IMR-90 (cell line): Measurements from ENCODE around the gene PVALEF. TPM values are rescaled to one million over a fixed set of nuclear protein-coding genes. Genes with fewer than 3 reads are reported as not detected.

Experiments
- ATAC-seq: fragments of 200-7000 bp; cut with Tn5 transposase; 2 replicates; pipeline ENCODE4 v1.9.1; 2020; ENCODE audit warnings: low read depth, mild to moderate bottlenecking, moderate library complexity
- BruUV-seq: library from RNA; stranded (reverse); fragments of 400-500 nt; replicated peaks from 2 replicates; lab custom pipeline; 2021; lab: Mats Ljungman, UMichigan
- CTCF ChIA-PET: fragments of 300-600 bp; formaldehyde crosslinking; extraction: SDS; loops from one replicate; lab custom pipeline; 2021; ENCODE audit warnings: antibody characterized with exemption; lab: Yijun Ruan, JAX
- POLR2A ChIA-PET: fragments of 300-600 bp; sonication (Branson Sonifier 250); formaldehyde crosslinking; loops from one replicate; lab custom pipeline; 2022; ENCODE audit warnings: antibody characterized with exemption; ENCODE audit not compliant: unreplicated experiment; lab: Charles Lee
- DNase-seq: peaks from one replicate; pipeline ENCODE4 v3.0.0; 2013
- H2AFZ ChIP-seq: replicated peaks from 2 replicates; pipeline ENCODE3; 2013; ENCODE audit warnings: low read length, mild to moderate bottlenecking; ENCODE audit not compliant: poor library complexity
- H2AK5ac ChIP-seq: 2 replicates; pipeline ENCODE4 v1.6.1; 2013; ENCODE audit warnings: low read depth, low read length, inconsistent platforms
- H2AK9ac ChIP-seq: replicated peaks from 2 replicates; pipeline ENCODE3; 2013; ENCODE audit warnings: mild to moderate bottlenecking, low read depth, low read length, moderate library complexity; ENCODE audit not compliant: poor library complexity
- H2BK120ac ChIP-seq: 2 replicates; pipeline ENCODE4 v1.6.1; 2013; ENCODE audit warnings: low read depth, low read length, inconsistent platforms
- H2BK15ac ChIP-seq: 3 replicates; pipeline ENCODE4 v1.6.1; 2013; ENCODE audit warnings: low read depth, low read length, inconsistent platforms
- H2BK20ac ChIP-seq: 2 replicates; pipeline ENCODE4 v1.6.1; 2013; ENCODE audit warnings: low read depth, mild to moderate bottlenecking, inconsistent platforms, low read length, moderate library complexity
- H2BK5ac ChIP-seq: 2 replicates; pipeline ENCODE4 v1.6.1; 2013; ENCODE audit warnings: mild to moderate bottlenecking, low read depth, low read length, inconsistent platforms; ENCODE audit not compliant: poor library complexity, severe bottlenecking
- H3K14ac ChIP-seq: replicated peaks from 2 replicates; pipeline ENCODE4 v1.6.1; 2013; ENCODE audit warnings: low read depth, low read length, inconsistent platforms
- H3K18ac ChIP-seq: 2 replicates; pipeline ENCODE4 v1.6.1; 2013; ENCODE audit warnings: low read depth, low read length, control low read depth
- H3K23ac ChIP-seq: 2 replicates; pipeline ENCODE4 v1.6.1; 2013; ENCODE audit warnings: low read depth, low read length, inconsistent platforms
- H3K27ac ChIP-seq: 2 replicates; pipeline ENCODE4 v1.5.1; 2013; ENCODE audit warnings: mild to moderate bottlenecking, control low read depth, low read length; ENCODE audit not compliant: insufficient read depth
- H3K27me3 ChIP-seq: 2 replicates; pipeline ENCODE4 v1.6.1; 2013; ENCODE audit warnings: low read length; ENCODE audit not compliant: control insufficient read depth, insufficient read depth
- H3K36me3 ChIP-seq: 2 replicates; pipeline ENCODE4 v1.6.1; 2013; ENCODE audit warnings: low read length, mixed read lengths; ENCODE audit not compliant: control insufficient read depth, insufficient read depth
- H3K4ac ChIP-seq: 2 replicates; pipeline ENCODE4 v1.6.1; 2013; ENCODE audit warnings: low read depth, low read length, inconsistent platforms
- H3K4me1 ChIP-seq: 2 replicates; pipeline ENCODE4 v1.6.1; 2013; ENCODE audit warnings: low read length, mixed read lengths; ENCODE audit not compliant: control insufficient read depth, insufficient read depth
- H3K4me2 ChIP-seq: 2 replicates; pipeline ENCODE4 v1.6.1; 2013; ENCODE audit warnings: low read depth, mild to moderate bottlenecking, control low read depth, low read length, moderate library complexity
- H3K4me3 ChIP-seq: 2 replicates; pipeline ENCODE4 v1.5.1; 2013; ENCODE audit warnings: low read depth, mild to moderate bottlenecking, control low read depth, low read length, moderate library complexity; ENCODE audit not compliant: insufficient read depth
- H3K56ac ChIP-seq: 2 replicates; pipeline ENCODE4 v1.6.1; 2013; ENCODE audit warnings: low read length, inconsistent platforms; ENCODE audit not compliant: insufficient read depth; ENCODE audit errors: extremely low read depth
- H3K79me1 ChIP-seq, 2 experiments: 2 replicates each; pipeline ENCODE4 v1.6.1; 2013; ENCODE audit warnings: low read length in 2 of 2, inconsistent platforms in 1 of 2, low read depth in 1 of 2
- H3K9ac ChIP-seq: 2 replicates; pipeline ENCODE4 v1.6.1; 2013; ENCODE audit warnings: low read depth, low read length, control low read depth
- H3K9me1 ChIP-seq: 2 replicates; pipeline ENCODE4 v1.6.1; 2013; ENCODE audit warnings: low read length, inconsistent platforms; ENCODE audit not compliant: insufficient read depth
- H3K9me3 ChIP-seq: 2 replicates; pipeline ENCODE4 v1.6.1; 2013; ENCODE audit warnings: low read length; ENCODE audit not compliant: control insufficient read depth, insufficient read depth
- H4K20me1 ChIP-seq: 2 replicates; pipeline ENCODE4 v1.6.1; 2013; ENCODE audit warnings: low read length, inconsistent platforms; ENCODE audit not compliant: insufficient read depth
- H4K5ac ChIP-seq: 2 replicates; pipeline ENCODE4 v1.6.1; 2013; ENCODE audit warnings: mild to moderate bottlenecking, low read depth, low read length, control low read depth
- H4K8ac ChIP-seq, 2 experiments: 2 replicates each; pipeline ENCODE4 v1.6.1; 2013; ENCODE audit warnings: low read depth in 2 of 2, low read length in 2 of 2, control low read depth in 1 of 2, inconsistent platforms in 1 of 2
- H4K91ac ChIP-seq: 2 replicates; pipeline ENCODE4 v1.6.1; 2013; ENCODE audit warnings: low read depth, low read length, inconsistent platforms; ENCODE audit not compliant: insufficient read depth
- BHLHE40 ChIP-seq: fragments of 150-350 bp; IDR thresholded peaks from 2 replicates; pipeline ENCODE4 v1.6.1; 2016; ENCODE audit warnings: mild to moderate bottlenecking, low read depth, low read length
- MXI1 ChIP-seq: IDR thresholded peaks from 2 replicates; pipeline ENCODE4 v1.6.1; 2012; ENCODE audit warnings: low read depth, mild to moderate bottlenecking, low read length, moderate library complexity, borderline replicate concordance
- RFX5 ChIP-seq: IDR thresholded peaks from 2 replicates; pipeline ENCODE4 v1.8.0; 2012; ENCODE audit warnings: low read depth, mild to moderate bottlenecking, low read length, moderate library complexity
- WGBS, 2 experiments: methylation state at CpG; one replicate each; pipeline versions ENCODE4 v1.1.5 to v1.1.7; 2013; ENCODE audit warnings: missing lambda C conversion rate in 2 of 2; ENCODE audit not compliant: insufficient read length in 1 of 2; ENCODE audit errors: extremely low coverage in 2 of 2; 5-methylcytosine and 5-hydroxymethylcytosine counted together
- dilution Hi-C: fragments of 300-500 bp; cut with HindIII; formaldehyde crosslinking; loops from one replicate; pipeline ENCODE4 v1.14.3; 2018; ENCODE audit warnings: low sequenced_read_pairs; ENCODE audit not compliant: unreplicated experiment
- in situ Hi-C: fragments of 300-500 bp; cut with MboI; formaldehyde crosslinking; loops from 3 replicates; pipeline ENCODE4 v1.14.3; 2019; ENCODE audit warnings: low sequenced_read_pairs, inconsistent platforms, mixed read lengths
- intact Hi-C: fragments of 100-400 bp; cut with micrococcal nuclease; formaldehyde crosslinking; loops from 2 replicates; pipeline ENCODE4 v1.10.0; 2022
- polyA plus RNA-seq, 3 experiments: library from polyadenylated mRNA; depleted of rRNA; stranded (reverse); fragments of >200 nt; gene quantifications; 2 replicates each; pipeline ENCODE4 v1.2.3, GENCODE V29; 2012; ENCODE audit warnings: low replicate concordance in 1 of 3
- total RNA-seq: library from RNA; depleted of rRNA; stranded (reverse); fragments of >200 nt; gene quantifications from 2 replicates; pipeline ENCODE4 v1.2.3, GENCODE V29; 2012
- TF ChIP-seq, protein P1 (sequence below): fragments of 150-350 bp; IDR thresholded peaks from 2 replicates; pipeline ENCODE4 v1.6.1; 2016; ENCODE audit warnings: low read depth, mild to moderate bottlenecking, low read length, moderate library complexity, borderline replicate concordance
- TF ChIP-seq, protein P2 (sequence below): fragments of 150-350 bp; IDR thresholded peaks from 2 replicates; pipeline ENCODE4 v1.6.1; 2017; ENCODE audit warnings: mild to moderate bottlenecking, antibody characterized with exemption, low read length, low read depth
- TF ChIP-seq, protein P3 (sequence below): conservative IDR thresholded peaks from 2 replicates; pipeline ENCODE4 v1.5.1; 2012; ENCODE audit warnings: mild to moderate bottlenecking, low read depth, low read length, improper control_type of control experiment

The PVALEF gene
- total and polyA plus RNA-seq, 2 of the 4 experiments (the other 2 are of a cell fraction) = not detected

DNA sequence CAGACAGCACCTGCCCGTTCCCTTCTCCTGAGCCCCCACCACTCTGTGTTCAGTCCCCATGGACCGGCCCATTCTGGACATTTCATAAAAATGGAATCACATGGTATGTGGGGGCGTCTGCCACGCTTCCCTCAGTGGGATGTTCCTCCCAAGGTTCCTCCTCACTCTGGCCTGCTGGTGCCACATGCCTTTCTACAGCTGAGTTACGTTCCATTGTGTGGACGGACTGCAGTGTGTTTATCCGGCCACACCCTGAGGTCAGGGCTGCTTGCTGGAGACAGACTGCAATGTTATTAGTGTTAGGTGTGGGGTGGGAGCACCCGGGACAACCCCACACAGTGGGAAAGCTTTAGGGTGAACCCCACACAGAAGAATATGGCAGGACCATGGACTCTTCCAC is 6.6 kb downstream of the PVALEF start:
- no CpG with 5 or more reads among the region's 8 CpGs for WGBS, 2 experiments
- H2AK9ac ChIP-seq = peak overlapping the region; percentile 85
- no peak overlapping the region for H4K5ac ChIP-seq
- dilution Hi-C loops = no loop called here
- H3K4ac ChIP-seq = no peak overlapping the region
- no peak overlapping the region for H3K4me2 ChIP-seq
- DNase-seq = peak; percentile 13
- intact Hi-C loops = no loop called here
- no peak overlapping the region for H3K18ac ChIP-seq
- no peak overlapping the region for H4K8ac ChIP-seq
- H3K9me1 ChIP-seq = no peaks in the 10 kb centered on the region
- peaks cover 15% of the 10 kb centered on the region for H3K27me3 ChIP-seq
- H2BK15ac ChIP-seq = no peak overlapping the region
- ChIA-PET POLR2A (no interaction called here), CTCF (no interaction called here)
- no peaks in the 10 kb centered on the region for H3K36me3 ChIP-seq
- no peak overlapping the region; the same call in 1 of the 2 replicates for H2AK5ac ChIP-seq
- H3K4me3 ChIP-seq = no peak overlapping the region
- peak; percentile 81 for ATAC-seq
- no peak overlapping the region for H2BK20ac ChIP-seq
- H3K9me3 ChIP-seq = no peaks in the 10 kb centered on the region
- H4K20me1 ChIP-seq = 0 out of 2 replicates have a peak, but pooled peaks cover 3% of the 10 kb centered on the region
- 0 out of 2 replicates have a peak, but pooled peaks cover 2% of the 10 kb centered on the region for H3K4me1 ChIP-seq
- no peak overlapping the region for H2BK120ac ChIP-seq
- H2AFZ ChIP-seq = peak overlapping the region; percentile 24
- no peak overlapping the region for H3K27ac ChIP-seq
- H3K9ac ChIP-seq = no peak overlapping the region
- no peak overlapping the region for H3K56ac ChIP-seq
- H3K14ac ChIP-seq = no peak overlapping the region
- H2BK5ac ChIP-seq = no peak overlapping the region
- TF ChIP-seq BHLHE40 (no peak), RFX5 (no peak), MXI1 (no peak)
- TF ChIP-seq, protein P1, sequence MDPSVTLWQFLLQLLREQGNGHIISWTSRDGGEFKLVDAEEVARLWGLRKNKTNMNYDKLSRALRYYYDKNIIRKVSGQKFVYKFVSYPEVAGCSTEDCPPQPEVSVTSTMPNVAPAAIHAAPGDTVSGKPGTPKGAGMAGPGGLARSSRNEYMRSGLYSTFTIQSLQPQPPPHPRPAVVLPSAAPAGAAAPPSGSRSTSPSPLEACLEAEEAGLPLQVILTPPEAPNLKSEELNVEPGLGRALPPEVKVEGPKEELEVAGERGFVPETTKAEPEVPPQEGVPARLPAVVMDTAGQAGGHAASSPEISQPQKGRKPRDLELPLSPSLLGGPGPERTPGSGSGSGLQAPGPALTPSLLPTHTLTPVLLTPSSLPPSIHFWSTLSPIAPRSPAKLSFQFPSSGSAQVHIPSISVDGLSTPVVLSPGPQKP = no peak
- TF ChIP-seq, protein P2, sequence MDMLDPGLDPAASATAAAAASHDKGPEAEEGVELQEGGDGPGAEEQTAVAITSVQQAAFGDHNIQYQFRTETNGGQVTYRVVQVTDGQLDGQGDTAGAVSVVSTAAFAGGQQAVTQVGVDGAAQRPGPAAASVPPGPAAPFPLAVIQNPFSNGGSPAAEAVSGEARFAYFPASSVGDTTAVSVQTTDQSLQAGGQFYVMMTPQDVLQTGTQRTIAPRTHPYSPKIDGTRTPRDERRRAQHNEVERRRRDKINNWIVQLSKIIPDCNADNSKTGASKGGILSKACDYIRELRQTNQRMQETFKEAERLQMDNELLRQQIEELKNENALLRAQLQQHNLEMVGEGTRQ = no peak
- TF ChIP-seq, protein P3, sequence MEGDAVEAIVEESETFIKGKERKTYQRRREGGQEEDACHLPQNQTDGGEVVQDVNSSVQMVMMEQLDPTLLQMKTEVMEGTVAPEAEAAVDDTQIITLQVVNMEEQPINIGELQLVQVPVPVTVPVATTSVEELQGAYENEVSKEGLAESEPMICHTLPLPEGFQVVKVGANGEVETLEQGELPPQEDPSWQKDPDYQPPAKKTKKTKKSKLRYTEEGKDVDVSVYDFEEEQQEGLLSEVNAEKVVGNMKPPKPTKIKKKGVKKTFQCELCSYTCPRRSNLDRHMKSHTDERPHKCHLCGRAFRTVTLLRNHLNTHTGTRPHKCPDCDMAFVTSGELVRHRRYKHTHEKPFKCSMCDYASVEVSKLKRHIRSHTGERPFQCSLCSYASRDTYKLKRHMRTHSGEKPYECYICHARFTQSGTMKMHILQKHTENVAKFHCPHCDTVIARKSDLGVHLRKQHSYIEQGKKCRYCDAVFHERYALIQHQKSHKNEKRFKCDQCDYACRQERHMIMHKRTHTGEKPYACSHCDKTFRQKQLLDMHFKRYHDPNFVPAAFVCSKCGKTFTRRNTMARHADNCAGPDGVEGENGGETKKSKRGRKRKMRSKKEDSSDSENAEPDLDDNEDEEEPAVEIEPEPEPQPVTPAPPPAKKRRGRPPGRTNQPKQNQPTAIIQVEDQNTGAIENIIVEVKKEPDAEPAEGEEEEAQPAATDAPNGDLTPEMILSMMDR = no peak
- no peak overlapping the region for H3K23ac ChIP-seq
- BruUV-seq = no TSS peak
- no peaks in the 10 kb centered on the region for H3K79me1 ChIP-seq
- H4K91ac ChIP-seq = no peak overlapping the region
- in situ Hi-C loops = no loop called here
